GM10248 (cell line): ENCODE data around the gene SMIM30.

Source experiments
- CTCF ChIA-PET: fragments of 300-600 bp; sonication (Branson Sonifier 250); formaldehyde crosslinking; extraction: SDS; loops from one replicate; lab custom pipeline; 2021; ENCODE audit warnings: antibody characterized with exemption; lab: Yijun Ruan, JAX
- POLR2A ChIA-PET: fragments of 350-650 bp; sonication (Branson Sonifier 250); formaldehyde crosslinking; extraction: SDS; loops from one replicate; lab custom pipeline; 2020; ENCODE audit warnings: antibody characterized with exemption; lab: Yijun Ruan, JAX
- DNase-seq: peaks from one replicate; pipeline ENCODE4 v3.0.0; 2012; ENCODE audit errors: extremely low spot score
- TF ChIP-seq, protein P1 (sequence below): IDR thresholded peaks from 2 replicates; pipeline ENCODE4 v1.5.1; 2012; ENCODE audit warnings: mild to moderate bottlenecking, low read depth; ENCODE audit errors: extremely low read depth, missing control alignments, control extremely low read depth

Gene SMIM30

DNA sequence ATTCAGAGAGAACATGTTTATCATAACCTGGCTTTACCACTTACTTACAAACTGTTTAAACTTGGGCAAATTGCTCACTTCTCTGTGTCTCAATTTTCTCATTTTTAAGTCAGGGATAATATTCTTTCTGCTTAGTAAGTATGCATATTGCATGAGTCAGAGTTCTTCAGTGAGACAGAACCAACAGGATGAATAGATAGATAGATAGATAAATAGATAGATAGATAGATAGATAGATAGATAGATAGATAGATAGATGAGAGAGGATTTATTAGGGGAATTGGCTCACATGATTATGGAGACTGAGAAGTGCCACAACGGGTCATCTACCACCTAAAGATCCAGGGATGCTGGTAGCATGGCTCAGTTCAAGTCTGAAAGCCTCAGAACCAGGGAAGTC, 15.7 kb upstream of the SMIM30 start:
- POLR2A ChIA-PET, result no interaction called here
- CTCF ChIA-PET, result no interaction called here
- TF ChIP-seq, protein P1, sequence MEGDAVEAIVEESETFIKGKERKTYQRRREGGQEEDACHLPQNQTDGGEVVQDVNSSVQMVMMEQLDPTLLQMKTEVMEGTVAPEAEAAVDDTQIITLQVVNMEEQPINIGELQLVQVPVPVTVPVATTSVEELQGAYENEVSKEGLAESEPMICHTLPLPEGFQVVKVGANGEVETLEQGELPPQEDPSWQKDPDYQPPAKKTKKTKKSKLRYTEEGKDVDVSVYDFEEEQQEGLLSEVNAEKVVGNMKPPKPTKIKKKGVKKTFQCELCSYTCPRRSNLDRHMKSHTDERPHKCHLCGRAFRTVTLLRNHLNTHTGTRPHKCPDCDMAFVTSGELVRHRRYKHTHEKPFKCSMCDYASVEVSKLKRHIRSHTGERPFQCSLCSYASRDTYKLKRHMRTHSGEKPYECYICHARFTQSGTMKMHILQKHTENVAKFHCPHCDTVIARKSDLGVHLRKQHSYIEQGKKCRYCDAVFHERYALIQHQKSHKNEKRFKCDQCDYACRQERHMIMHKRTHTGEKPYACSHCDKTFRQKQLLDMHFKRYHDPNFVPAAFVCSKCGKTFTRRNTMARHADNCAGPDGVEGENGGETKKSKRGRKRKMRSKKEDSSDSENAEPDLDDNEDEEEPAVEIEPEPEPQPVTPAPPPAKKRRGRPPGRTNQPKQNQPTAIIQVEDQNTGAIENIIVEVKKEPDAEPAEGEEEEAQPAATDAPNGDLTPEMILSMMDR, result no peak
- no peak for DNase-seq

DNA sequence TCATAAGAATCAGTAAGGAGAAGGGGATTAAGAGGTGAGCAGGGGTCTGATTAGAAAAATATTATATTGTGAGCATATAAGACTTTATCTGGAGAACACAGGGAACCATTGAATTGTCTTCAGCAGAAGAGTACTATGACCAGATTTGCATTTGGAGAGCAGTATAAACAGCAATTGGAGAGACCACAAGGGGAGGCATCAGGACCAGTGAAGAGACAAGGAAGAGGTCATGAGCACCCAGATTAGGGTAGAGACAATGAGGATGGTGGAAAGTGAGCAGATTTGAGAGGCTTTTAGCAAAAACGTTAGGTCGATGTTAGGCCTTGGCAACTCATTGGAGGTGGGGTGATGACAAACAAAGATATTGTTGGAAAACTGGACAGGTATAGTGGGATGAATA, 13.0 kb upstream of the SMIM30 start:
- ChIA-PET CTCF (interaction anchor here (1.4 to 2.4 kb wide), 5 partner anchors 8 to 29 kb away, joined by 3 to 11 read pairs (median 5); no protein-coding TSS in a partner anchor), POLR2A (no interaction called here)
- no peak for DNase-seq
- TF ChIP-seq, protein P1, result no peak

DNA sequence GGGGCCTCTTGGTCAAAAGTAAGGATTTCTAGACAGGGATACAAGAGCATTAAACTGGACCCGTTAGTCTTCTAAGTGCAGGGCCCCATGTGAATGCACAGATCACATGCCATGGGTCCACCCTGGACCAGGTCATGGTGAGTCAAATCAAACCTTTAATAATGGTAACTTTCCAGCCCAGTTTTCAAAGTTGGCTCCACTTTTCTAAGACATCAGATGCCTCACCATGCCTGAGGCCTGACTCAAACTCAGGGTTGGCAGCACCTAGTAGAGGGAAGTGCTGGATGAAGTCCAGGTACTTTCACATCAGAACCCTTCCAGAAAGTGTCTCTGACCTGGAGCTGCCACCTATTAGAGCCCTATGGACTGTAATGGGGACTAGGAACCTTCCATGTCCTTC, 9.7 kb upstream of the SMIM30 start:
- ChIA-PET CTCF (no interaction called here), POLR2A (no interaction called here)
- no peak for DNase-seq
- TF ChIP-seq, protein P1, result no peak

DNA sequence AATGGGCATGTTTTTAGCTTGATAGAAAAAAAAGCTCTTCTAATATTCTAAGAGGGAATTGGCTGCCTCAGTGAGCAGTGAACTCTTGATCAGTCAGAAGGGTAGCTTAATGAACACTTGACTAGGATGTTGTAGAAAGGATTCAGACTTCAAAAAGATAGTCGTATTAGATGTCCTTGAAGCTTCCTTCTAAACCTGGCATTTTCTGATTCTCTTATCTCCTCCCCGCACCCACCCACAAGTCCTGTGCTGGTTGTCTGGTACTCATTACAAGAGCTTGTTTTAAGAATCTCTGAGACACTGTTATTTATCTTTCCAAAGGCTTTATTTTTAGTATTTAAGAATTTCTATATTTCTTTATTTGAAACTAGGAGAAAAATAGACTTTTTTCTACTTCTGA, 7.4 kb upstream of the SMIM30 start:
- POLR2A ChIA-PET, result no interaction called here
- TF ChIP-seq, protein P1, result no peak
- CTCF ChIA-PET, result interaction anchor here (1.2 to 2.1 kb wide), 5 partner anchors 9 to 138 kb away, joined by 3 to 8 read pairs (median 4); no protein-coding TSS in a partner anchor
- no peak for DNase-seq

DNA sequence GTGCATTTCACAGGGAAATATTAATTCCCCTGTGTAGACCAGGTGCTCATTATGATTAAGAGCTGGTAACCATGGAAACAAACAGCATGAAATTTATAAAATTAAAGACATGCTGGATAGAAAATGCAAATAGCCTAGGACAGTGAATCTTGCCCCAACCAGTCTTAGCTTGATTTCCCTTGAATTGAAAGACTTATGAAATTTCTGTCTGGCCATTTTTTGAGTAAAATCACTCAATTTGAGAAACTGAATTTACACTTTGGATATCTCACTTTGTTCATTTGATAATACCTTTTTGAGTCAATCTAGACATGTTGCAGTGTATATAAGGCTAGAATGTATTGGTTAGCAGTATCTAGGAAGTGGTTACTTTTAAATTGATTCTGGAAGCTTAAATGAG, 4.4 kb upstream of the SMIM30 start:
- TF ChIP-seq, protein P1, result no peak
- POLR2A ChIA-PET, result no interaction called here
- CTCF ChIA-PET, result interaction anchor here (0.9 to 2.6 kb wide), 3 partner anchors 8 to 37 kb away, joined by 3 to 11 read pairs (median 3); no protein-coding TSS in a partner anchor
- DNase-seq, result no peak

DNA sequence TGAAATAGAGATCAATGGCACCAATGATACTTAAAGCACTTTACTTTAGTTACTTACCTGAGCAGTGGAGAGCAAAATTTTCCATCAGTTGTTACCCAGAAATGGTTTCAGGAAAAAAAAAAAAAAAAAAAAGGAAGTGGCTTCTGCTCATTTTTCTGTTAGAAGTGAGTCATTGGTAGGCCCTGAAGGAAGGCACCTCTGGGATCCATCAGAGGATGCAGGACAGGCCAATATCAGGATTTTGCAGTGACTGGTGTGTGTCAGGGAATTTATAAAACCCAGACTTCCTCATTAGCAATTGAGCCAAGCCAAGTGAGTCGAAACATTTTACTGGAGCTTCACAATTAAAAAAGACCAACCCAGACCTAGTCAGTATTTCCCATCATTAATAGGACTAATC, 2.3 kb upstream of the SMIM30 start:
- ChIA-PET CTCF (interaction anchor here (1.0 to 2.6 kb wide), 3 partner anchors 10 to 27 kb away, joined by 3 to 11 read pairs (median 5); no protein-coding TSS in a partner anchor), POLR2A (no interaction called here)
- DNase-seq, result no peak
- TF ChIP-seq, protein P1, result no peak
